ENCODE results near the gene CCDC197.

- TF ChIP-seq CTCF (IDR thresholded peaks at IDR 0.05), result no peak
- no peak for TF ChIP-seq EP300 (IDR thresholded peaks at IDR 0.05)
- TF ChIP-seq POLR2AphosphoS5 (IDR thresholded peaks at IDR 0.05), result no peak
- TF ChIP-seq POLR2A (IDR thresholded peaks at IDR 0.05), result no peak
These were observed 5.5 kb upstream of the CCDC197 start for GRCh38 chr14:93991649-93992048.

Measured in stomach (tissue), 4 donors.